Motor neuron (in vitro differentiated cells): ENCODE measurements around the gene MYORG. TPM values are rescaled to one million over a fixed set of nuclear protein-coding genes. Genes with fewer than 3 reads are reported as not detected.
A peak's percentile ranks its signal among the peaks of the same experiment; 100 is the strongest.

Experiments
- ATAC-seq, 8 experiments: fragments of 200-7000 bp; cut with Tn5 transposase; replicated peaks in 6 of 8; 2 replicates each; pipeline ENCODE4 v1.8.0; 2021; ENCODE audit warnings: mild to moderate bottlenecking in 8 of 8, moderate library complexity in 8 of 8
- H3K27ac ChIP-seq, 2 donors: fragments of 250-450 bp; sonication (Bioruptor Pico); 2 replicates each; pipeline ENCODE4 v1.9.0; 2021; ENCODE audit warnings: antibody characterized with exemption in 2 of 2, mild to moderate bottlenecking in 2 of 2, moderate library complexity in 1 of 2
- H3K4me1 ChIP-seq, 2 donors: fragments of 250-450 bp; sonication (Bioruptor Pico); replicated peaks in 1 of 2; 2 replicates each; pipeline ENCODE4 v1.6.1; 2021; ENCODE audit warnings: antibody characterized with exemption in 2 of 2, mild to moderate bottlenecking in 2 of 2, moderate library complexity in 1 of 2
- H3K4me3 ChIP-seq, 5 donors: fragments of 250-450 bp; sonication (Bioruptor Pico); 2 replicates each; pipeline ENCODE4 v1.9.0; 2021; ENCODE audit warnings: antibody characterized with exemption in 5 of 5, mild to moderate bottlenecking in 5 of 5, moderate library complexity in 4 of 5
- WGBS, 10 experiments: fragments of 450-650 bp; shearing (Covaris generic); methylation state at CpG; one replicate each; pipeline ENCODE4 v1.0.0; 2022; 5-methylcytosine and 5-hydroxymethylcytosine counted together
- in situ Hi-C, 9 experiments: fragments of 400-800 bp; cut with MboI; loops; one replicate each; pipeline ENCODE4 v1.15.0; 2021; ENCODE audit warnings: low sequenced_read_pairs in 9 of 9, low pct_unique_long_range_greater_than_20kb in 2 of 9; ENCODE audit not compliant: unreplicated experiment in 9 of 9
- total RNA-seq, 8 experiments: library from RNA; unstranded; fragments of 300-600 nt; gene quantifications; 2 replicates each; pipeline versions ENCODE4 v1.2.3 to v1.2.4, GENCODE V29; 2022

The MYORG gene
- total RNA-seq, 8 experiments from 2014 or later = 0.31 to 11.4 (median 2.4) TPM

GRCh38 chr9:34334337-34334824, 42.3 kb downstream of the MYORG start:
- H3K4me1 ChIP-seq = peaks cover 19 to 24% of the 10 kb centered on the region in 2 donors
- WGBS, 10 experiments = 0 to 100% (median 14%) methylated on average over 1 of the region's 1 CpG; no CpG with 5 or more reads in 3 of the 10 experiments
- H3K4me3 ChIP-seq = no peak overlapping the region

GRCh38 chr9:34333836-34334235, 42.9 kb downstream of the MYORG start:
- no peak for ATAC-seq
- 0 to 100% (median 67%) methylated on average over 2 to 3 of the region's 3 CpGs; no CpG with 5 or more reads in 1 of the 10 experiments for WGBS, 10 experiments
- Histone ChIP-seq H3K4me1 (peaks cover 19 to 24% of the 10 kb centered on the region in 2 donors), H3K27ac (peak overlapping the region in 1 of 2 donors; percentile 56), H3K4me3 (no peak overlapping the region)
- in situ Hi-C loops = no loop called here

More at GRCh38 chr9:34334337-34334824, 42.3 kb downstream of the MYORG start:
- peak in 6 of 8 experiments; percentile 4 to 68 (median 38) for ATAC-seq
- in situ Hi-C loops = no loop called here
- H3K27ac ChIP-seq = peak overlapping the region in 1 of 2 donors; percentile 58

- WGBS, 10 experiments = 17 to 100% (median 40%) methylated on average over 1 to 7 of the region's 7 CpGs; no CpG with 5 or more reads in 1 of the 10 experiments
- Histone ChIP-seq H3K27ac (no peak overlapping the region), H3K4me3 (no peak overlapping the region), H3K4me1 (peaks cover 19 to 24% of the 10 kb centered on the region in 2 donors)
- in situ Hi-C loops = no loop called here
- ATAC-seq = no peak
These were observed 44.4 kb downstream of the MYORG start for GRCh38 chr9:34332076-34332964.

- H3K4me1 ChIP-seq = peaks cover 22 to 24% of the 10 kb centered on the region in 2 donors
- no peak for ATAC-seq
- no peak overlapping the region for H3K27ac ChIP-seq
- in situ Hi-C loops = no loop called here
- WGBS, 10 experiments = 50 to 100% (median 80%) methylated on average over 1 of the region's 1 CpG; no CpG with 5 or more reads in 3 of the 10 experiments
- H3K4me3 ChIP-seq = no peak overlapping the region
These were observed 45.5 kb downstream of the MYORG start for GRCh38 chr9:34331196-34331595.

GRCh38 chr9:34328987-34329832, 47.5 kb downstream of the MYORG start, which contains the start of the genes KIF24 and NUDT2:
TSS of gene KIF24 (minus strand) at chr9:34329268. CDS start at chr9:34311346, 17,922 bp downstream.
TSS of gene NUDT2 (plus strand) at chr9:34329569. CDS start at chr9:34339040, 9,471 bp downstream.
- H3K4me3 ChIP-seq = peak within 1 kb of the TSS; percentile 59 to 73 (median 69)
- WGBS, 10 experiments = 0 to 2% (median 0%) methylated on average over 6 to 27 of the region's 64 CpGs; no CpG with 5 or more reads in 3 of the 10 experiments
- peak within 1 kb of the TSS; percentile 65 to 80 for H3K27ac ChIP-seq
- in situ Hi-C loops = no loop called here
- peak; percentile 90 to 96 (median 95) for ATAC-seq
- peaks cover 18 to 21% of the 10 kb centered on the region in 2 donors for H3K4me1 ChIP-seq

GRCh38 chr9:34328500-34328986, 48.2 kb downstream of the MYORG start:
- Histone ChIP-seq H3K4me1 (peaks cover 13 to 14% of the 10 kb centered on the region in 2 donors), H3K4me3 (peak overlapping the region; percentile 57 to 70 (median 60)), H3K27ac (peak overlapping the region in 1 of 2 donors; percentile 19)
- WGBS, 10 experiments = 0 to 3% (median 0%) methylated on average over 1 to 11 of the region's 11 CpGs
- ATAC-seq = peak in 2 of 8 experiments; percentile 0 to 1
- in situ Hi-C loops = no loop called here

- no peak overlapping the region for H3K27ac ChIP-seq
- H3K4me1 ChIP-seq = peaks cover 6% of the 10 kb centered on the region in 2 donors
- H3K4me3 ChIP-seq = no peak overlapping the region
- WGBS, 10 experiments = 29 to 86% (median 50%) methylated on average over 1 of the region's 1 CpG; no CpG with 5 or more reads in 1 of the 10 experiments
- in situ Hi-C loops = no loop called here
- no peak for ATAC-seq
These were observed 50.0 kb downstream of the MYORG start for GRCh38 chr9:34326690-34327089.

GRCh38 chr9:34322899-34323591, 53.7 kb downstream of the MYORG start:
- ATAC-seq = no peak
- WGBS, 10 experiments = 25 to 100% (median 73%) methylated on average over 1 to 2 of the region's 2 CpGs; no CpG with 5 or more reads in 2 of the 10 experiments
- in situ Hi-C loops = no loop called here
- Histone ChIP-seq H3K4me3 (no peak overlapping the region), H3K27ac (no peak overlapping the region), H3K4me1 (peaks cover 0 to 3% of the 10 kb centered on the region in 2 donors)

GRCh38 chr9:34321451-34321850, 55.2 kb downstream of the MYORG start:
- Histone ChIP-seq H3K4me1 (no peaks in the 10 kb centered on the region), H3K27ac (no peak overlapping the region), H3K4me3 (no peak overlapping the region)
- WGBS, 10 experiments = 75 to 97% (median 91%) methylated on average over 2 to 6 of the region's 7 CpGs; no CpG with 5 or more reads in 4 of the 10 experiments
- ATAC-seq = no peak
- in situ Hi-C loops = no loop called here

- in situ Hi-C loops = no loop called here
- WGBS, 10 experiments = 80 to 100% (median 94%) methylated on average over 1 to 23 of the region's 44 CpGs; no CpG with 5 or more reads in 1 of the 10 experiments
- ATAC-seq = no peak
These were observed 58.4 kb downstream of the MYORG start for GRCh38 chr9:34318163-34318790.

GRCh38 chr9:34317436-34317835, 59.3 kb downstream of the MYORG start:
- in situ Hi-C loops = no loop called here
- Histone ChIP-seq H3K27ac (no peak overlapping the region), H3K4me1 (no peaks in the 10 kb centered on the region), H3K4me3 (no peak overlapping the region)
- WGBS, 10 experiments = 60 to 100% (median 92%) methylated on average over 1 to 2 of the region's 2 CpGs; no CpG with 5 or more reads in 3 of the 10 experiments
- ATAC-seq = no peak

More at GRCh38 chr9:34318163-34318790, 58.4 kb downstream of the MYORG start:
- H3K4me1 ChIP-seq = no peaks in the 10 kb centered on the region
- H3K4me3 ChIP-seq = no peak overlapping the region
- H3K27ac ChIP-seq = no peak overlapping the region
